Small intestine (tissue), 7 donors: ENCODE data around the gene THSD4. TPM values are rescaled to one million over a fixed set of nuclear protein-coding genes. Genes with fewer than 3 reads are reported as not detected.

Experiments used
- DNase-seq, 2 donors: peaks; one replicate each; pipeline versions ENCODE4 v3.0.0 to v3.0.0-alpha.2; 2013
- FAIRE-seq: peaks from 2 replicates; lab custom pipeline; 2012; peaks lifted over from hg19 to GRCh38; lab: Jason Lieb, UNC
- H3K27ac ChIP-seq, 3 donors: one replicate each; pipeline ENCODE4 v1.5.1; 2013; ENCODE audit warnings: low read length in 2 of 3, mild to moderate bottlenecking in 2 of 3, control low read depth in 1 of 3, inconsistent platforms in 1 of 3, low read depth in 1 of 3, moderate library complexity in 1 of 3
- H3K27me3 ChIP-seq, 3 donors: one replicate each; pipeline ENCODE4 v1.6.1; 2013; ENCODE audit warnings: low read length in 3 of 3, inconsistent platforms in 1 of 3; ENCODE audit not compliant: control insufficient read depth in 3 of 3, insufficient read depth in 3 of 3
- H3K36me3 ChIP-seq, 3 donors: one replicate each; pipeline ENCODE4 v1.6.1; 2013; ENCODE audit warnings: low read length in 3 of 3, inconsistent platforms in 1 of 3, low read depth in 1 of 3, mild to moderate bottlenecking in 1 of 3, moderate library complexity in 1 of 3; ENCODE audit not compliant: control insufficient read depth in 3 of 3, insufficient read depth in 2 of 3
- H3K4me1 ChIP-seq, 3 donors: one replicate each; pipeline ENCODE4 v1.6.1; 2013; ENCODE audit warnings: low read length in 2 of 3, inconsistent platforms in 1 of 3, low read depth in 1 of 3, mild to moderate bottlenecking in 1 of 3, moderate library complexity in 1 of 3; ENCODE audit not compliant: control insufficient read depth in 3 of 3, insufficient read depth in 2 of 3
- H3K4me3 ChIP-seq, 3 donors: one replicate each; pipeline ENCODE4 v1.5.1; 2013; ENCODE audit warnings: low read length in 3 of 3, control low read depth in 1 of 3, inconsistent platforms in 1 of 3, low read depth in 1 of 3, mild to moderate bottlenecking in 1 of 3, moderate library complexity in 1 of 3
- H3K9me3 ChIP-seq, 2 donors: one replicate each; pipeline ENCODE4 v1.6.1; 2013; ENCODE audit warnings: low read depth in 1 of 2, low read length in 1 of 2; ENCODE audit not compliant: control insufficient read depth in 2 of 2, insufficient read depth in 1 of 2
- WGBS, 3 donors: extraction: QIAGEN DNeasy Blood & Tissue Kit; methylation state at CpG; one replicate each; pipeline ENCODE4 v1.1.7; 2013; 5-methylcytosine and 5-hydroxymethylcytosine counted together
- polyA plus RNA-seq, 4 donors: library from polyadenylated mRNA; stranded (reverse) in 3 of 4; unstranded in 1 of 4; fragments of 200-250 nt in 3 of 4; fragments of 120-200 nt in 1 of 4; gene quantifications; one replicate each; pipeline versions ENCODE4 v1.2.1 to v1.2.3, GENCODE V29; 2013
- donor health status: healthy with polysubstance abuse.
- donor health status: control.
- donor health status: control.
- donor health status: Bipolar disorder and iron deficiency.
- donor health status: healthy.

Gene THSD4
- polyA plus RNA-seq, 4 donors: 3.6 to 14.4 (median 9.7) TPM

- Histone ChIP-seq H3K4me1 (peaks cover 2 to 12% (median 5%) of the 10 kb centered on the region in 3 donors), H3K4me3 (no peak overlapping the region), H3K27me3 (no peaks in the 10 kb centered on the region), H3K27ac (peak overlapping the region in 2 of 3 donors; percentile 22 to 71), H3K9me3 (no peaks in the 10 kb centered on the region), H3K36me3 (no peaks in the 10 kb centered on the region)
- 35 to 36% (median 35%) methylated on average over 5 of the region's 5 CpGs for WGBS, 3 donors
- no peak for FAIRE-seq
- DNase-seq: no peak
These were observed 592.2 kb downstream of the THSD4 start for GRCh38 chr15:71707230-71708050.

DNA sequence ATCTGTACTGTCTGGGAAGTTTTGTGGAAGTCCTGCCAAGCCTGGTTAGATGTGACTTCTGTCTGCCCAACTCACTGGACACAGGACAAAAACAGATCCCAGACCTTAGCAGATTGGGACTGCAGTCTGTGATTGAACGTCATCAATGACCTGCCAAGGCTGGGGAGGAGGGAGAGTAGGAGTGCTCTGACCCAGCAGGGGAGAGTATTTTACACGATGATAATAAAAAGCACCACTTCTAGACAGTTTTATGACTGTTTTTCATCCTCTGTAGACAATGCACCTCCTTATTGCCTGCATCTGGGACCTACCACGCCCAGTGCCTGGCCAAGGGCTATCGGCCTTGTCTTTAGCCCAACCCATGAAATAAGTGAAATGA is 592.8 kb downstream of the THSD4 start:
- FAIRE-seq: no peak
- Histone ChIP-seq H3K27me3 (no peaks in the 10 kb centered on the region), H3K4me1 (peaks cover 2 to 12% (median 5%) of the 10 kb centered on the region in 3 donors), H3K36me3 (no peaks in the 10 kb centered on the region), H3K4me3 (no peak overlapping the region), H3K27ac (peak overlapping the region in 1 of 3 donors; percentile 55), H3K9me3 (no peaks in the 10 kb centered on the region)
- peak in 1 of 2 donors; percentile 5 for DNase-seq
- 17 to 38% (median 38%) methylated on average over 4 of the region's 4 CpGs for WGBS, 3 donors

DNA sequence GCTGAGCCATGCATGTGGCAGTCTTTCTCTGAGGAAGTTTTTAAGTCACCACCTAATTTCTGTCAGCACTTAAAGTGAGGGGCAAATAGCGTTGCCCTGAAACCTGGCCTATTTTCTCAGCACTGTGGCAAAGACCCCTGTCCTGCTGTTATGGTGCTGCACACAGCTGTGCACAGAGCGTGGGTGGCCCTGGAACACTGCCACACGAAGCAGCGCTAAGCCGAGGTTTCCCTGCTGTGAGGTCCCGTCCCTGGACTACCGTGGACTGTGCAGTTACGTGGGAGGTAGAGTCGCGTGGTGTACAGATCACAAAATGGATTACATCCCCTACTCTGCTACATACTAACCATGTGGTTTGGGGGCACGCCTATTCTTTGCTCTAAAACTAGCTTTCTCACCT is 593.5 kb downstream of the THSD4 start:
- 79 to 88% (median 88%) methylated on average over 11 of the region's 11 CpGs for WGBS, 3 donors
- no peak for DNase-seq
- Histone ChIP-seq H3K36me3 (no peaks in the 10 kb centered on the region), H3K27ac (peak overlapping the region in 1 of 3 donors; percentile 15), H3K4me1 (peaks cover 2 to 12% (median 5%) of the 10 kb centered on the region in 3 donors), H3K9me3 (no peaks in the 10 kb centered on the region), H3K27me3 (no peaks in the 10 kb centered on the region), H3K4me3 (no peak overlapping the region)
- FAIRE-seq: no peak

DNA sequence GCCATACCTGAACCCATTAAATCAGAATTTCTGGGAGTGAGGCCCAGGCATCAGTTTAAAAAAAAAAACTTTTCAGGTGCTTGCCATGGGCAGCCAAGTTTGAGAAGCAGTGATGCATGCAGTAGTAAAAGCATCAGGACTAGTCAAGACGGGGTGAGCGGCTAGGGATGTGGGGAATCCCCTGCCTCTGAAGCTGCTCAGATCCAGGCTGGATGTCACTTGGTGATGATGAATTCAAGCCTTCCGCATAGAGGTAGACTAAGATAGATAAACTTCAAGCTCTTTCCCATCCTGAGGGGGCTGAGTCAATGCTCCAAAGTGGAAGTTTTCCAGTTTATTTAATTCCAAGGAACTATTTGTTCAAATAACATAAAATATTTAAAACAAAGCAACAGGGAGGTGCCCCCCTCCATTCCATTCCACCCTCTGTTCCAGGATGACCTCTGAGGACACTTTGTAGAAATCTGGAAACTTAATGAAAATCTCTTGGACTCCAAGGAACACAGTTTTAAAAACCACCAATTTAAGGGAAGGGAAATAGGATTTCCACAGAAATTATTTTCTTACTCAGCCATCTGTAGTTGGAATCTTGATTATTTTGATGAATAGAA is 594.6 kb downstream of the THSD4 start:
- FAIRE-seq (no peak), DNase-seq (no peak)
- no peak overlapping the region for H3K27ac ChIP-seq
- no peaks in the 10 kb centered on the region for H3K9me3 ChIP-seq
- 77 to 93% (median 82%) methylated on average over 3 of the region's 3 CpGs for WGBS, 3 donors
- no peaks in the 10 kb centered on the region for H3K27me3 ChIP-seq
- peaks cover 2 to 12% (median 5%) of the 10 kb centered on the region in 3 donors for H3K4me1 ChIP-seq
- no peak overlapping the region for H3K4me3 ChIP-seq
- no peaks in the 10 kb centered on the region for H3K36me3 ChIP-seq

GRCh38 chr15:71712182-71712581 is 596.9 kb downstream of the THSD4 start:
- FAIRE-seq: no peak
- no peaks in the 10 kb centered on the region for H3K36me3 ChIP-seq

GRCh38 chr15:71713191-71713809 is 598.0 kb downstream of the THSD4 start:
- DNase-seq (no peak), FAIRE-seq (no peak)
- Histone ChIP-seq H3K4me1 (peaks cover 0 to under 1% (median under 1%) of the 10 kb centered on the region in 3 donors), H3K27ac (no peak overlapping the region), H3K4me3 (no peak overlapping the region), H3K36me3 (no peaks in the 10 kb centered on the region), H3K27me3 (no peaks in the 10 kb centered on the region), H3K9me3 (no peaks in the 10 kb centered on the region)
- 80 to 91% (median 87%) methylated on average over 5 of the region's 5 CpGs for WGBS, 3 donors

More at GRCh38 chr15:71712182-71712581, 596.9 kb downstream of the THSD4 start:
- H3K4me1 ChIP-seq: peaks cover 0 to 8% (median 5%) of the 10 kb centered on the region in 3 donors
- no peak for DNase-seq
- no peaks in the 10 kb centered on the region for H3K27me3 ChIP-seq
- H3K4me3 ChIP-seq: no peak overlapping the region
- no peak overlapping the region for H3K27ac ChIP-seq
- no peaks in the 10 kb centered on the region for H3K9me3 ChIP-seq

GRCh38 chr15:71715914-71716313 is 600.6 kb downstream of the THSD4 start:
- no peak for DNase-seq
- H3K9me3 ChIP-seq: no peaks in the 10 kb centered on the region
- H3K27me3 ChIP-seq: no peaks in the 10 kb centered on the region
- no peaks in the 10 kb centered on the region for H3K4me1 ChIP-seq
- FAIRE-seq: no peak
- no peaks in the 10 kb centered on the region for H3K36me3 ChIP-seq
- no peak overlapping the region for H3K4me3 ChIP-seq
- WGBS, 3 donors: 81 to 100% (median 86%) methylated on average over 1 of the region's 1 CpG
- H3K27ac ChIP-seq: no peak overlapping the region

- H3K4me3 ChIP-seq: no peak overlapping the region
- no peak overlapping the region for H3K27ac ChIP-seq
- H3K4me1 ChIP-seq: no peaks in the 10 kb centered on the region
- FAIRE-seq: no peak
- DNase-seq: no peak
- no peaks in the 10 kb centered on the region for H3K27me3 ChIP-seq
- no peaks in the 10 kb centered on the region for H3K9me3 ChIP-seq
- no peaks in the 10 kb centered on the region for H3K36me3 ChIP-seq
These were observed 601.7 kb downstream of the THSD4 start for GRCh38 chr15:71716990-71717389.
